ENCODE results near the gene GALNT5. TPM values are rescaled to one million over a fixed set of nuclear protein-coding genes. Genes with fewer than 3 reads are reported as not detected.

GALNT5 gene
- total RNA-seq, 1 experiment from 2014 or later, result 3.0 TPM

DNA sequence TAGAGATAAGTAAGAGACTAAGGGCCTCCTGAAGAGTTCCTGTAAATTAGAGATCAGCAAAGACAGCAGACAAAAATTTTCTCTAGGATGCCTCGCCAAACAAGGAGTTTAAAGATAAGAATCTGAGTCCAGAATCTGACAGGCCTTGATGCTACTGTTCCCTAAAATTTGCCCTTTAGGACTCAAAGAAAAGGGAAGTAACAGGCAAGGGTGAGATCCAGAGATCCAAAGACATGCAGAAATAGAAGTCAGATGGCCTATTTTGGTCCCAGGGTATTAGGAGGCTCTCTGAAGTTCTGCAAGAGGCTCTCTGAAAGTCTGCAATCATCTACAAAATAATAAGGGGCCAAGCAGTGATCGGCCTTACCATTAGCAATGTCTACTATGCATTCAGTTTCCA lies 33.0 kb downstream of the GALNT5 start:
- DNase-seq (ENCODE audit: extremely low read depth, low read depth), result no peak

- DNase-seq (ENCODE audit: extremely low read depth, low read depth), result peak; percentile 12
These were observed 33.5 kb downstream of the GALNT5 start for GRCh38 chr2:157291018-157291417.

DNA sequence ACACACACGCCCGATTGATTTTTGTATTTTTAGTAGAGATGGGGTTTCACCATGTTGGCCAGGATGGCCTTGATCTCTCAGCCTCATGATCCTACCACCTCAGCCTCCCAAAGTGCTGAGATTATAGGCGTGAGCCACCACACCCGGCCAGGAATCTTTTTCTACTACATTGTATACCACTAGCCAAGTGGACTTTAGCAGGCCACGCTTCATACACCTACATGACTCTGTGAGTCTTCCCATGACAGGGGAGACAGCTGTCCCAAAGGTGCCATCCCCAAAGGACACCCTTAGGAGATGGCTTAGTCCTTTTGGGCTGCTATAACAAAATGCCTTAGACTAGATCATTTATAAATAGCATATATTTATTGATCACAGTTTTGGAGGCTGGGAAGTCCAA lies 35.3 kb downstream of the GALNT5 start:
- DNase-seq (ENCODE audit: extremely low read depth, low read depth), result no peak

GRCh38 chr2:157296490-157296889 lies 39.0 kb downstream of the GALNT5 start:
- DNase-seq (ENCODE audit: extremely low read depth, low read depth), result no peak

DNA sequence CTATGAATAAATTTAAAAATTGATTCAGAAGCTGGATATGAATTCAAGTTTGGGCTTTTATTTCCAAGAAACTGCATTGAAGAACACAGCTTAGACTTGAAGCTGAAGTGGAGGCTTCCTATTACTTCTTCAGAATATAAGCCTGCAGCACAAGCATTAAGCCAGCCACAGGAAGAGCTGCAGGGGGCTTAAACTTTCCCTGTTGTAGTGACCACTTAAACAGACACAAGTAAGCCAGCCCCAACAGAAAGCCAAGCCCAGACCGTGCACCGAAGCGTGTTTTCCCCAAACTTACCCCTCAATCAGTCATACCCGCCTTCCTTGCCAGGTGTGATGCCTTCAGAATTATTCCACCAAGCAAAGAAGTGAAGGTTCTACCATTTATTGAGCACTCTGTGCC lies 39.5 kb downstream of the GALNT5 start:
- DNase-seq (ENCODE audit: extremely low read depth, low read depth), result no peak

- DNase-seq (ENCODE audit: extremely low read depth, low read depth), result no peak
These were observed 43.8 kb downstream of the GALNT5 start for GRCh38 chr2:157301307-157301706.

GRCh38 chr2:157302492-157303099 lies 45.1 kb downstream of the GALNT5 start:
- peak; percentile 69 for DNase-seq (ENCODE audit: extremely low read depth, low read depth)

- no peak for DNase-seq (ENCODE audit: extremely low read depth, low read depth)
These were observed 46.1 kb downstream of the GALNT5 start for GRCh38 chr2:157303612-157304011.

- DNase-seq (ENCODE audit: extremely low read depth, low read depth), result no peak
These were observed 47.6 kb downstream of the GALNT5 start for GRCh38 chr2:157304811-157305722.

- DNase-seq (ENCODE audit: extremely low read depth, low read depth), result no peak
These were observed 48.2 kb downstream of the GALNT5 start for GRCh38 chr2:157305723-157306110.

DNA sequence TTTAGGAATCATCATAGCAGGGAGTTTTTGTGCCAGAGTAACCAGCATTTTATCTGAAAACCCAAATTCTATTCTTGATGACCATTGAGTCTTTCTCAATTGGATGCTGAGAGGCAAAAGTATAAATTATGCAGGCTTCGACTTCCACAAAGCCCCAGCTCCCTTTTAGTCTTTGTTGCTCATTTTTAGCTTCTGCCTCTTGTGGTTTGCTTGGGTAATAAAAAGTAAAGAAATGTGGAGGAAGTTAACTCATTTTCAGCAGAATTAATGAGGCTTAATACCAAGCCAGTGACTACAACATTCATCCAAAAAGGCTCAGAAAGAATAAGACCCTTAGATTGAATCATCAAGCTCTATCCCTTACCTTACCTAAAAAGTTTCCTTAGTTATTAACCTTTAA lies 49.5 kb downstream of the GALNT5 start:
- no peak for DNase-seq (ENCODE audit: extremely low read depth, low read depth)

DNA sequence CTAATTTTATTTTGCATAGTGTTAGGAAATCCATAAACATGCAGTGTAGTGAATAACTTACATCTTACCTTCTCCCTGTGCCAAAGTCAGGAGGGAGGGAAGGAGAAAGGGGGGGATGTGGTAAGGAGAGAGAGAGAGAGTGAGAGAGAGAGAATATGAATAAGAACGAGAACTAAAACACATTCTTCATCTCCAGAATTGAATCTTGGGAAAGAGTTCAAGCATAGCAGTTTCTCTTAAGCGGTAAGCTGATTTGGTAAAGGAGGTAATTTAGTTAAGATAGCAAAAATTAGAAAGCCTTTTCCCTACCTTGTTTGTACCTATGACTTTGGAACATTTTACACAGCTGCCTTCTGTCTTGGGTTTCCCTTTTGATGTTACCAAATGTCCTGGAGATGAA lies 52.4 kb downstream of the GALNT5 start:
- no peak for DNase-seq (ENCODE audit: extremely low read depth, low read depth)

DNA sequence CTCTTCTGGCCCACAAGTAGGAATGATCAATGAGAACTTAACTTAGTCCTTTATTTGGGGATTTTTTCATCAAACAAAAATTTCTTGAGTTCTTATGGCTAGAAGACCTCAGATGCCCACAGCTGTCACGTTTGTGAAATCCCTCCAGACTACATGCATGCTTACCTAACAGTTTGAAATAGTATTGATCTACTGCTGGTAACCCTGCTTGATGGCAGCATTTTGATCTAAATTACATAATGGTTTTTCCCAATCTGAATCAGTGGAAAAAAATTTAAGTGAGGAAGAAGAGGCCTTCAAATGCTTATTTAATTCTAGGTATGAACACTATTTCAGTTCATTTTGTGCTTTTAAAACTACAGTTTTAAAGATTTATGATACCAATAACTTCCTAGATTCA lies 54.2 kb downstream of the GALNT5 start:
- no peak for DNase-seq (ENCODE audit: extremely low read depth, low read depth)

DNA sequence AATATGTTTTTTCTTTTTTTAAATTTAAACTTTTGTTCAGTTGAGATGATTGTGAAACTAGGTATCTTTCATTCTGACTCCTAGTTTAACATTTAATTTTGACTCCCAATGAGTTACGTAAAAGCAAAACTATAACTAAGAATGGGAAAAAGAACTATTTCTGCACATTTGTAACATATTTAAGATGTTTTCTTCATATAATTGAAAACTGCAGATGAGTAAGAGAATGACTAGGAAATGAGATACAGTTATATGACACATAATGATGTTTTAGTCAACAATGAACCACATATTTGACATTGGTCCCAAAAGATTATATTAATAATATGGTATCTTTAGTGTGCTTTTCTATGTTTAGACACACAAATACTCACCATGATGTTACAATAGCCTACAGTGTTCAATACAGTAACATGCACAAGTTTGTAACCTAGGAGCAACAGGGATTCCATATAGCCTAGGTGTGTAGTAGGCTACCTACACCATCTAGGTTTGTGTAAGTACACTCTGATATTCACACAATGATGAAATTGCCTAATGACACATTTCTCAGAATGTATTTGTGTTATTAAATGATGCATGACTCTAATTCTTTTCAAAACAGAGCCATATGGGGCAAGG lies 55.5 kb downstream of the GALNT5 start:
- no peak for DNase-seq (ENCODE audit: extremely low read depth, low read depth)

DNA sequence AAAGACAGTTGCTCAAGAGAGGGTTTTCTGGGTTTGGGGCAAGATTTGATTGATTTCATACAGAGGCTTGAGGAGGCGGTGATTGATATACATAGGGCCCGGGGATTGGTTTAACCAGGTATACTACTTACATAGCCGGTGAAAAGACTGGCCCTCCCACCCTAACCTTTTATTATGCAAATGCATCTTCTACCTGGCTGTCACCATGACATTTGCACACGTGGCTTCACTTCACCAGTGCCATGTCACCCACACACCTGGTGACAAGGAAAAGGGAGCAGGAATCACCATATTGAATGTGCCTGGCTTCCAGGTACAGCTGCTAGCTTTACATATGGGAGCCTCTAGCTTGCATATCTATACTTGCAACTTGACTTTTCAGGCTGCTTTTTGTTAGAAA lies 58.4 kb downstream of the GALNT5 start:
- no peak for DNase-seq (ENCODE audit: extremely low read depth, low read depth)

GRCh38 chr2:157318884-157319283 lies 61.4 kb downstream of the GALNT5 start:
- no peak for DNase-seq (ENCODE audit: extremely low read depth, low read depth)

GRCh38 chr2:157319795-157320194 lies 62.3 kb downstream of the GALNT5 start:
- no peak for DNase-seq (ENCODE audit: extremely low read depth, low read depth)

- no peak for DNase-seq (ENCODE audit: extremely low read depth, low read depth)
These were observed 62.9 kb downstream of the GALNT5 start for GRCh38 chr2:157320409-157320808.

DNA sequence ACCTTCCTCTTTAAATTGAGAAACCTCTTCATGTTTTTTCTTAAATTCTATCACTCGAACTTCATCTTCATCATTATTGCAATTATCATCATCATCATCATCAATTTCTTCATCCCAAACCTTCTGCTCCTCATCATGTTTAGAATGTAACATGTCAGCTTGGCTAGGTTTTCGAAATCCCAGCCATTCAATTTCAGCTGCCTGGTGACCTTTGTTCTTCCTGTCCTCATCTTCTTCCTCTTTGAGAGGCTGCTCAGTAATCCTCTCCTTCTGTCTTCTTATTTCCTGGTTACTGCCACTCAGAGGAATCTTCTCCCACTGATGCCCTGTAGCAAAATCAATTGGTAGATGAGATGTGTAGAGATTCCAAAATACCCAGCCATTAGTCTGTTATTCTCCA lies 64.0 kb downstream of the GALNT5 start:
- no peak for DNase-seq (ENCODE audit: extremely low read depth, low read depth)

GRCh38 chr2:157322432-157322831 lies 64.9 kb downstream of the GALNT5 start:
- DNase-seq (ENCODE audit: extremely low read depth, low read depth), result no peak

GRCh38 chr2:157324331-157324843 lies 66.9 kb downstream of the GALNT5 start:
- DNase-seq (ENCODE audit: extremely low read depth, low read depth), result no peak

DNA sequence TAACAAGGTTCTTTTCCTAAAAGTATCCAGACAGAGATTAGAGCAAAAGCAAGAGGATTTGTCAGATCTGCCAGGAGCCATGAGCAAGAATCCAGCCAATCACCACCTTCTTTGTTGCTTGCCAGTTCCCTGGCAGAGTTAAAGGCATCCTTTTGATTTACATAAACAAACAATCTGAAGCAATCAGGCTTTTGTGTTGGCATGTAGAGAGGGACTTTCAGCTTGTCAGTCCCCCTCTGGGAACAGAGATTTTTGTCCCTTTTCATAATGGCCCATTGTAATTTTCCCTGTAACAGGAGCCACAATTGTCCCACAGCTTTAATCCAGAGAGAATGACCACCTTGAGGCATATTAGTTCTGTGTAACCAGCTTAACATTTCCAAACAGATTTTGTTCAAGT lies 68.3 kb downstream of the GALNT5 start, which contains the start of gene ERMN:
ERMN (minus strand) TSS at position 39 of the 400 bp plus-strand sequence. CDS start 182 bp downstream, outside the sequence.
- no peak for DNase-seq (ENCODE audit: extremely low read depth, low read depth)
